Measurements from ENCODE around the gene MAP3K20.
"Not testable (repeated sequence)": the region's sequence is repeated elsewhere in the genome, so short reads cannot be mapped to it uniquely, and the experiment has no call there.

The MAP3K20 gene

GRCh38 chr2:173238831-173239230 lies 163.2 kb downstream of the MAP3K20 start:
- no peak for DNase-seq

- no peak for DNase-seq
Measured at GRCh38 chr2:173239644-173240043, 164.0 kb downstream of the MAP3K20 start.

GRCh38 chr2:173240083-173240482 lies 164.4 kb downstream of the MAP3K20 start:
- no peak for DNase-seq

- no peak for DNase-seq
Measured at GRCh38 chr2:173241643-173242042, 166.0 kb downstream of the MAP3K20 start.

- no peak for DNase-seq
Measured at GRCh38 chr2:173247156-173247555, 171.5 kb downstream of the MAP3K20 start.

- DNase-seq = no peak
Measured at GRCh38 chr2:173248381-173248780, 172.7 kb downstream of the MAP3K20 start.

- DNase-seq = no peak
Measured at GRCh38 chr2:173249661-173250641, 174.3 kb downstream of the MAP3K20 start.

- no peak for DNase-seq
Measured at GRCh38 chr2:173251225-173251624, 175.6 kb downstream of the MAP3K20 start.

- DNase-seq = no peak
Measured at GRCh38 chr2:173252581-173252980, 176.9 kb downstream of the MAP3K20 start.

GRCh38 chr2:173254659-173255058 lies 179.0 kb downstream of the MAP3K20 start:
- DNase-seq = no peak

GRCh38 chr2:173258701-173259100 lies 183.1 kb downstream of the MAP3K20 start:
- DNase-seq = no peak

GRCh38 chr2:173262356-173262755 lies 186.7 kb downstream of the MAP3K20 start:
- peak; percentile 16 for DNase-seq

GRCh38 chr2:173264151-173264550 lies 188.5 kb downstream of the MAP3K20 start:
- DNase-seq = no peak

- peak; percentile 91 for DNase-seq
Measured at GRCh38 chr2:173264603-173265366, 189.1 kb downstream of the MAP3K20 start.

- DNase-seq = no peak
Measured at GRCh38 chr2:173271135-173271534, 195.5 kb downstream of the MAP3K20 start.

- DNase-seq = no peak
Measured at GRCh38 chr2:173271825-173272224, 196.2 kb downstream of the MAP3K20 start.

GRCh38 chr2:173272849-173273248 lies 197.2 kb downstream of the MAP3K20 start:
- DNase-seq = no peak

- DNase-seq = peak; percentile 72
Measured at GRCh38 chr2:173278794-173279526, 203.3 kb downstream of the MAP3K20 start.

- DNase-seq = no peak
Measured at GRCh38 chr2:173279527-173279868, 203.9 kb downstream of the MAP3K20 start.

- DNase-seq = no peak
Measured at GRCh38 chr2:173280853-173281252, 205.2 kb downstream of the MAP3K20 start.

GRCh38 chr2:173281898-173282297 lies 206.3 kb downstream of the MAP3K20 start:
- DNase-seq = not testable (repeated sequence)

GRCh38 chr2:173282795-173283545 lies 207.3 kb downstream of the MAP3K20 start:
- DNase-seq = no peak

Measured in inflammatory macrophage treated with lipopolysaccharide for 4 hours (primary cell).